GM19099 (cell line): ENCODE data around the gene TRPM2.

ENCODE experiments used
- POLR2A ChIP-seq: IDR thresholded peaks from 3 replicates; pipeline ENCODE4 v1.6.1; 2011; ENCODE audit warnings: low read depth; ENCODE audit not compliant: insufficient read length; ENCODE audit errors: extremely low read depth

Gene TRPM2

GRCh38 chr21:44354775-44355771, 1.7 kb downstream of the TRPM2 start:
- TF ChIP-seq POLR2A, result peak; percentile 16

GRCh38 chr21:44356160-44356559, 2.7 kb downstream of the TRPM2 start:
- no peak for TF ChIP-seq POLR2A

- no peak for TF ChIP-seq POLR2A
Observed at GRCh38 chr21:44356636-44357035, 3.2 kb downstream of the TRPM2 start.

- TF ChIP-seq POLR2A, result no peak
Observed at GRCh38 chr21:44357064-44357837, 3.8 kb downstream of the TRPM2 start.

GRCh38 chr21:44359396-44359795, 6.0 kb downstream of the TRPM2 start:
- no peak for TF ChIP-seq POLR2A

- TF ChIP-seq POLR2A, result no peak
Observed at GRCh38 chr21:44360159-44360558, 6.7 kb downstream of the TRPM2 start.

GRCh38 chr21:44363278-44363677, 9.9 kb downstream of the TRPM2 start:
- no peak for TF ChIP-seq POLR2A

GRCh38 chr21:44364151-44365053, 11.0 kb downstream of the TRPM2 start:
- no peak for TF ChIP-seq POLR2A

GRCh38 chr21:44365251-44365966, 12.0 kb downstream of the TRPM2 start:
- TF ChIP-seq POLR2A, result no peak

GRCh38 chr21:44365967-44366585, 12.7 kb downstream of the TRPM2 start:
- TF ChIP-seq POLR2A, result no peak

- no peak for TF ChIP-seq POLR2A
Observed at GRCh38 chr21:44366586-44367211, 13.3 kb downstream of the TRPM2 start.

GRCh38 chr21:44368711-44369446, 15.5 kb downstream of the TRPM2 start:
- no peak for TF ChIP-seq POLR2A
